CD14-positive monocyte (primary cell): ENCODE results near the gene PAPPA2. TPM values are rescaled to one million over a fixed set of nuclear protein-coding genes. Genes with fewer than 3 reads are reported as not detected.

Experiments used
- DNase-seq, 3 donors: peaks; one replicate each; pipeline ENCODE4 v3.0.0-alpha.2; 2011 to 2022
- H2AFZ ChIP-seq: 2 replicates; pipeline ENCODE4 v1.6.0; 2012; ENCODE audit warnings: mild to moderate bottlenecking, low read depth, low read length, inconsistent platforms; ENCODE audit not compliant: insufficient read depth, poor library complexity, severe bottlenecking
- H3K27ac ChIP-seq, 2 donors: 1 replicate in 1 of 2; 2 replicates in 1 of 2; pipeline ENCODE4 v1.5.1; 2012 to 2013; ENCODE audit warnings: low read length in 2 of 2, control low read depth in 1 of 2, inconsistent platforms in 1 of 2, low read depth in 1 of 2, mild to moderate bottlenecking in 1 of 2
- H3K27me3 ChIP-seq, 2 donors: one replicate each; pipeline versions ENCODE4 v1.6.0 to v1.6.1; 2011 to 2013; ENCODE audit warnings: low read length in 2 of 2; ENCODE audit not compliant: control insufficient read depth in 2 of 2, insufficient read depth in 2 of 2
- H3K36me3 ChIP-seq, 2 donors: replicated peaks in 1 of 2; 1 replicate in 1 of 2; 2 replicates in 1 of 2; pipeline versions ENCODE4 v1.5.1 to v1.6.1; 2012 to 2013; ENCODE audit warnings: low read length in 2 of 2, control low read depth in 1 of 2, inconsistent platforms in 1 of 2, mild to moderate bottlenecking in 1 of 2; ENCODE audit not compliant: insufficient read depth in 2 of 2, control insufficient read depth in 1 of 2
- H3K4me1 ChIP-seq, 2 donors: 1 replicate in 1 of 2; 2 replicates in 1 of 2; pipeline versions ENCODE4 v1.5.1 to v1.6.1; 2012 to 2013; ENCODE audit warnings: low read length in 2 of 2, control low read depth in 1 of 2, inconsistent platforms in 1 of 2, mild to moderate bottlenecking in 1 of 2, moderate library complexity in 1 of 2; ENCODE audit not compliant: insufficient read depth in 2 of 2, control insufficient read depth in 1 of 2
- H3K4me2 ChIP-seq: replicated peaks from 2 replicates; pipeline ENCODE3; 2012; ENCODE audit warnings: low read length, moderate library complexity, mild to moderate bottlenecking; ENCODE audit not compliant: poor library complexity, severe bottlenecking; ENCODE audit errors: extremely low read depth
- H3K4me3 ChIP-seq, 3 experiments: fragments of 200-600 bp in 1 of 3; sonication (generic) in 1 of 3; replicated peaks in 1 of 3; 1 replicate in 2 of 3; 2 replicates in 1 of 3; pipeline ENCODE4 v1.5.1; 2011 to 2013; ENCODE audit warnings: low read length in 3 of 3, mild to moderate bottlenecking in 3 of 3, control low read depth in 2 of 3, low read depth in 2 of 3, inconsistent platforms in 1 of 3, moderate library complexity in 1 of 3
- H3K79me2 ChIP-seq: 2 replicates; pipeline ENCODE4 v1.6.0; 2012; ENCODE audit warnings: mild to moderate bottlenecking, control low read depth, inconsistent platforms, low read length, moderate library complexity; ENCODE audit not compliant: insufficient read depth
- H3K9ac ChIP-seq: 2 replicates; pipeline ENCODE4 v1.6.0; 2017; ENCODE audit warnings: low read length, mild to moderate bottlenecking; ENCODE audit not compliant: insufficient read depth, poor library complexity, severe bottlenecking
- H3K9me3 ChIP-seq, 2 donors: replicated peaks in 1 of 2; 1 replicate in 1 of 2; 2 replicates in 1 of 2; pipeline versions ENCODE4 v1.5.1 to v1.6.1; 2012 to 2013; ENCODE audit warnings: low read length in 2 of 2, control low read depth in 1 of 2; ENCODE audit not compliant: control insufficient read depth in 1 of 2, insufficient read depth in 1 of 2
- H4K20me1 ChIP-seq: 2 replicates; pipeline ENCODE4 v1.6.0; 2012; ENCODE audit warnings: mild to moderate bottlenecking, low read length, control low read depth, moderate library complexity; ENCODE audit not compliant: insufficient read depth
- H3K27ac Mint-ChIP-seq, 7 donors: one replicate each; pipeline ENCODE4 v1.8.0; 2020; ENCODE audit warnings: mild to moderate bottlenecking in 7 of 7, mixed read lengths in 7 of 7, moderate library complexity in 6 of 7, inconsistent platforms in 2 of 7
- H3K27me3 Mint-ChIP-seq, 3 donors: one replicate each; pipeline ENCODE4 v1.8.0; 2021 to 2022; ENCODE audit warnings: low read depth in 3 of 3, mild to moderate bottlenecking in 3 of 3, mixed read lengths in 3 of 3, moderate library complexity in 3 of 3, inconsistent platforms in 1 of 3
- H3K36me3 Mint-ChIP-seq, 2 donors: one replicate each; pipeline ENCODE4 v1.8.0; 2020; ENCODE audit warnings: mixed read lengths in 2 of 2, inconsistent platforms in 1 of 2, mild to moderate bottlenecking in 1 of 2
- H3K4me1 Mint-ChIP-seq: one replicate; pipeline ENCODE4 v1.8.0; 2020; ENCODE audit warnings: mild to moderate bottlenecking, mixed read lengths
- H3K4me3 Mint-ChIP-seq, 2 donors: one replicate each; pipeline ENCODE4 v1.8.0; 2020; ENCODE audit warnings: mild to moderate bottlenecking in 2 of 2, mixed read lengths in 2 of 2, moderate library complexity in 1 of 2
- H3K9me3 Mint-ChIP-seq, 7 donors: one replicate each; pipeline ENCODE4 v1.8.0; 2020 to 2022; ENCODE audit warnings: mixed read lengths in 7 of 7, mild to moderate bottlenecking in 6 of 7, moderate library complexity in 6 of 7, inconsistent platforms in 2 of 7
- CTCF ChIP-seq: fragments of 200-600 bp; IDR thresholded peaks from one replicate; pipeline ENCODE4 v1.8.0; 2022; ENCODE audit warnings: antibody characterized with exemption, mild to moderate bottlenecking
- WGBS: methylation state at CpG from one replicate; pipeline ENCODE4 v1.1.5; 2013; ENCODE audit warnings: missing lambda C conversion rate; ENCODE audit not compliant: insufficient coverage; 5-methylcytosine and 5-hydroxymethylcytosine counted together
- intact Hi-C, 2 donors: fragments of 100-400 bp; cut with micrococcal nuclease; formaldehyde crosslinking; loops; one replicate each; pipeline versions ENCODE4 v1.15.0 to v1.15.1; 2023
- polyA plus RNA-seq, 3 donors: library from polyadenylated mRNA; depleted of rRNA in 1 of 3; unstranded in 2 of 3; stranded (reverse) in 1 of 3; fragments of 300-500 nt in 2 of 3; fragments of >200 nt in 1 of 3; fragmentation: Illumina TruSeq in 2 of 3; gene quantifications; 1 replicate in 2 of 3; 2 replicates in 1 of 3; pipeline ENCODE4 v1.2.3, GENCODE V29; 2012 to 2021

Gene PAPPA2
- polyA plus RNA-seq, 3 donors: not detected

GRCh38 chr1:176595217-176595616 is 132.2 kb downstream of the PAPPA2 start:
- H3K27me3 ChIP-seq: no peaks in the 10 kb centered on the region
- H4K20me1 ChIP-seq: no peaks in the 10 kb centered on the region

GRCh38 chr1:176601348-176601747 is 138.4 kb downstream of the PAPPA2 start:
- Histone ChIP-seq H3K9ac (no peak overlapping the region), H3K4me1 (no peaks in the 10 kb centered on the region), H3K27me3 (no peaks in the 10 kb centered on the region), H2AFZ (no peak overlapping the region), H3K4me2 (no peak overlapping the region), H3K36me3 (no peaks in the 10 kb centered on the region), H3K79me2 (no peaks in the 10 kb centered on the region), H4K20me1 (no peaks in the 10 kb centered on the region), H3K4me3 (no peak overlapping the region), H3K27ac (no peak overlapping the region), H3K9me3 (no peaks in the 10 kb centered on the region)
- TF ChIP-seq CTCF: no peak
- no peaks in the 10 kb centered on the region for H3K27me3 Mint-ChIP-seq
- H3K36me3 Mint-ChIP-seq: no peaks in the 10 kb centered on the region
- peaks cover 0 to 7% (median 3%) of the 10 kb centered on the region in 7 donors for H3K9me3 Mint-ChIP-seq
- no peak for DNase-seq
- intact Hi-C loops: no loop called here
- no peak overlapping the region for H3K27ac Mint-ChIP-seq
- H3K4me1 Mint-ChIP-seq: no peaks in the 10 kb centered on the region
- H3K4me3 Mint-ChIP-seq: no peak overlapping the region
- WGBS: 80% methylated on average over 1 of the region's 3 CpGs

More at GRCh38 chr1:176595217-176595616, 132.2 kb downstream of the PAPPA2 start:
- Histone ChIP-seq H3K4me1 (no peaks in the 10 kb centered on the region), H2AFZ (no peak overlapping the region), H3K4me3 (no peak overlapping the region), H3K9me3 (no peaks in the 10 kb centered on the region), H3K9ac (no peak overlapping the region), H3K27ac (no peak overlapping the region), H3K4me2 (no peak overlapping the region), H3K79me2 (no peaks in the 10 kb centered on the region), H3K36me3 (no peaks in the 10 kb centered on the region)
- peaks cover 0 to 1% (median 0%) of the 10 kb centered on the region in 3 donors for H3K27me3 Mint-ChIP-seq
- H3K36me3 Mint-ChIP-seq: no peaks in the 10 kb centered on the region
- H3K4me1 Mint-ChIP-seq: no peaks in the 10 kb centered on the region
- H3K27ac Mint-ChIP-seq: no peak overlapping the region
- no peak overlapping the region for H3K4me3 Mint-ChIP-seq
- no peak for DNase-seq
- no peak for TF ChIP-seq CTCF
- peaks cover 0 to 5% (median 0%) of the 10 kb centered on the region in 7 donors for H3K9me3 Mint-ChIP-seq
- intact Hi-C loops: no loop called here
- WGBS: 91% methylated on average over 16 of the region's 16 CpGs
